GM12801 (cell line): ENCODE results near the gene MLH1.

ENCODE experiments used
- CTCF ChIP-seq: IDR thresholded peaks from one replicate; pipeline ENCODE4 v1.5.1; 2011; ENCODE audit warnings: control low read depth; ENCODE audit not compliant: insufficient read length; ENCODE audit errors: extremely low read depth

The MLH1 gene

GRCh38 chr3:37087870-37088269, 94.6 kb downstream of the MLH1 start:
- no peak for TF ChIP-seq CTCF

DNA sequence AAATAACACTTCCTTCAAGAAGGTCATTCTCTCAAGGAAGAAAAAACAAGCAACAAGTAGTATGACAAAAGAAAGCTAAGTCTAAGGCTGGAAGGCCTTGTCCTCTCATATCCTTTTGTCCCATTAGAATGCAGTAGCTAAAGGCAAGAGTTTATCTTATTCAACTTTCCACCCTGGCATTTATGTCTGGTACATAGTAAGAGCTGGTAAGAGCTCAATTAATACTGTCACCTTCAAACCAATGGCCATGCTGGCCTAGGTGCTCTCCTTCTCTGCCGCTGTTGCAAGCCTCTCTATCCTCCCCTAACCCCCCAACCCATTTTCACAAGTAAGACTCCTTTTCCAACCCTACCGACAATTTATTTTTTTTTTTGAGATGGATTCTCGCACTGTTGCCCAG, 99.2 kb downstream of the MLH1 start:
- no peak for TF ChIP-seq CTCF

DNA sequence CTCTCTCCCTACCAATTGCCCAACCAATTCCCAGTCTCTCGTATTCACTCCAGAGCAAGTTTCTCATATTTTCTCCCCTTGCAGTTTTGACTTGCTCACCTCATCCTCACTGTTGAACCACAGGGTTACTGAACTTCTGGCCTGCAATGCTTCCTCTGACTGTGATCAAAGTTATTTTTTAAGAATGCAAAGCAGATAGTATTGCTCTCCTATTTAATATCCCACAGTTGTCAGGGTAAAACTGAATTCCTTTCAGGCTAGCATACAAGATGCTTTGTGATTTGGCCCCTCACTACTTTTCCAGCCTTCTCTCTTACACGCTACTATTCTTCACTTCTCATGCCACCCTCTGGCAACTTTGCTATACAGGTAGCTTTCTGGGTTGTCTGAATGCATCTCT, 100.2 kb downstream of the MLH1 start:
- TF ChIP-seq CTCF = no peak

GRCh38 chr3:37094636-37095035, 101.3 kb downstream of the MLH1 start:
- no peak for TF ChIP-seq CTCF

DNA sequence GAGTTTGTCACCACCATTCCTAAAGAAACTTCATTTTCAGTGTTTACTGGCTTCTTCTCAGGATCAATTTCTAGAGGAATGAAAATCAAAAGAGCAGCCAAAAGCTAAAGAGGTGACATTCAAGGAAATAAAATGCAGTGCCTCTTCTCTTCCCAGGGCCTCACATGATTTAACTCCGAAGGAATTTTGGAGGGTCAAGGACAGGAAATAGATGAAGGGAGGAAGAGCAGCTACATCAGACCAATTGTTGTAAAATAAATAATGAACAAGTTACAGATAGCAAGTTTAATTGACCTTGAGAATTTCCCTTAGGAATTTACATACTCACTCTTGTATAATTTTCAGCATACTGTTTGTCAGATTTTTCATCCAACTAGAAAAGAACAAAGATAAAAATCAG, 103.0 kb downstream of the MLH1 start:
- TF ChIP-seq CTCF = no peak

- TF ChIP-seq CTCF = no peak
These were observed 103.7 kb downstream of the MLH1 start for GRCh38 chr3:37096975-37097374.

DNA sequence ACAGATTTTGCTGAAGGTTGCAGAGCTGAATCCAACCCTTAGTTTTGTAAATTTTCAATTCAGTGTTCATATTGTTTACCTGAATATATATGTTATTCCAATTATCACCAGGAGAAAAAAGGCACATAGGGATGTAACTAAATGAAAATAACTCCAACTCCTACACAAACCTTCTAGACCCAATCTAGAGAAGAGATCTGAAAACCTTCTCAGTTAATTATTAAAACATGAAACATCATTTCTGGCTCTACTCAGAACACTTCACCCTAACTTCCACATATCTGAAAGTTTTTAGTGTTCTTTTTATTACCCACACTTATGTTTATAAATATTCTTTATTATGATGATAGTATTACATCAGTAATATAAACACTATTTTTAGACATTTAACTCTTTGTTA, 104.5 kb downstream of the MLH1 start:
- TF ChIP-seq CTCF = no peak

DNA sequence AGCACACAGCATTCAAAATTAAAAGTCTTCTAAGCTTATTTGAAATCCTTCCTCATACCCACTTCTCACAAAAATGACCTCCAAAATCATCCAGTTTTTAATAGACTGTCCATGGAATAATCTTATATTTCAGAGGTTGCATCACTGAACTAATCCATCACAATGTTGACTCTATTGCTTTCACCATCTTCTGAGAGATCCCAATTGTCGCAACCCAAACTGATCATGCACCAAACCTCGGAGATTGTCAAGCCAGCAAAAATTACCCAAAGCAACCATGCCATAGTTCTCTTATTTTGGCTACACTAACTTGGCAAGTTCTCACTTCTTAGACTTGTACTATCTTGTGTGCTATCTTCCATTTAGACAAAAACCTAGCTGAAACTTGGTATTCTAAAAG, 105.6 kb downstream of the MLH1 start:
- no peak for TF ChIP-seq CTCF
